ENCODE results near the gene OR8U1. TPM values are rescaled to one million over a fixed set of nuclear protein-coding genes. Genes with fewer than 3 reads are reported as not detected.

OR8U1 gene
- total and polyA plus RNA-seq, 2 of the 8 experiments (the other 6 are each of a cell fraction or from before 2014, with no cell fraction given) = not detected

DNA sequence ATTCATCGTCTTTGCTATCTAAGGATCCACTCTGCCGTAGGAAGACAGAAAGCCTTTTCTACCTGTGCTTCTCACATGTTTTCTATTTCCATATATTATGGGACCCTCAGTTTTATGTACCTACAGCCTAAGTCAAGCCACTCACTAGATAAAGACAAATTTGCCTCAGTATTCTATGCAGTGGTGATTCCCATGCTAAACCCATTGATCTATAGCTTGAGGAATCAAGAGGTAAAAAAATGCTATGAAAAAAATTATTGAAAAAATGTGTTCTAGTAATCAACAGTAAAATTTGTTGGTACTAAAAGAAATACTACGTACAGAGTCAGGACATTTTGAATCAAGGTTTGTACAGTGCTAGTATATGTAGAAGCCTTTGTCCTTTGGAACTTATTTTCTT is 19.0 kb downstream of the OR8U1 start (continued):
- TF ChIP-seq, protein P1, sequence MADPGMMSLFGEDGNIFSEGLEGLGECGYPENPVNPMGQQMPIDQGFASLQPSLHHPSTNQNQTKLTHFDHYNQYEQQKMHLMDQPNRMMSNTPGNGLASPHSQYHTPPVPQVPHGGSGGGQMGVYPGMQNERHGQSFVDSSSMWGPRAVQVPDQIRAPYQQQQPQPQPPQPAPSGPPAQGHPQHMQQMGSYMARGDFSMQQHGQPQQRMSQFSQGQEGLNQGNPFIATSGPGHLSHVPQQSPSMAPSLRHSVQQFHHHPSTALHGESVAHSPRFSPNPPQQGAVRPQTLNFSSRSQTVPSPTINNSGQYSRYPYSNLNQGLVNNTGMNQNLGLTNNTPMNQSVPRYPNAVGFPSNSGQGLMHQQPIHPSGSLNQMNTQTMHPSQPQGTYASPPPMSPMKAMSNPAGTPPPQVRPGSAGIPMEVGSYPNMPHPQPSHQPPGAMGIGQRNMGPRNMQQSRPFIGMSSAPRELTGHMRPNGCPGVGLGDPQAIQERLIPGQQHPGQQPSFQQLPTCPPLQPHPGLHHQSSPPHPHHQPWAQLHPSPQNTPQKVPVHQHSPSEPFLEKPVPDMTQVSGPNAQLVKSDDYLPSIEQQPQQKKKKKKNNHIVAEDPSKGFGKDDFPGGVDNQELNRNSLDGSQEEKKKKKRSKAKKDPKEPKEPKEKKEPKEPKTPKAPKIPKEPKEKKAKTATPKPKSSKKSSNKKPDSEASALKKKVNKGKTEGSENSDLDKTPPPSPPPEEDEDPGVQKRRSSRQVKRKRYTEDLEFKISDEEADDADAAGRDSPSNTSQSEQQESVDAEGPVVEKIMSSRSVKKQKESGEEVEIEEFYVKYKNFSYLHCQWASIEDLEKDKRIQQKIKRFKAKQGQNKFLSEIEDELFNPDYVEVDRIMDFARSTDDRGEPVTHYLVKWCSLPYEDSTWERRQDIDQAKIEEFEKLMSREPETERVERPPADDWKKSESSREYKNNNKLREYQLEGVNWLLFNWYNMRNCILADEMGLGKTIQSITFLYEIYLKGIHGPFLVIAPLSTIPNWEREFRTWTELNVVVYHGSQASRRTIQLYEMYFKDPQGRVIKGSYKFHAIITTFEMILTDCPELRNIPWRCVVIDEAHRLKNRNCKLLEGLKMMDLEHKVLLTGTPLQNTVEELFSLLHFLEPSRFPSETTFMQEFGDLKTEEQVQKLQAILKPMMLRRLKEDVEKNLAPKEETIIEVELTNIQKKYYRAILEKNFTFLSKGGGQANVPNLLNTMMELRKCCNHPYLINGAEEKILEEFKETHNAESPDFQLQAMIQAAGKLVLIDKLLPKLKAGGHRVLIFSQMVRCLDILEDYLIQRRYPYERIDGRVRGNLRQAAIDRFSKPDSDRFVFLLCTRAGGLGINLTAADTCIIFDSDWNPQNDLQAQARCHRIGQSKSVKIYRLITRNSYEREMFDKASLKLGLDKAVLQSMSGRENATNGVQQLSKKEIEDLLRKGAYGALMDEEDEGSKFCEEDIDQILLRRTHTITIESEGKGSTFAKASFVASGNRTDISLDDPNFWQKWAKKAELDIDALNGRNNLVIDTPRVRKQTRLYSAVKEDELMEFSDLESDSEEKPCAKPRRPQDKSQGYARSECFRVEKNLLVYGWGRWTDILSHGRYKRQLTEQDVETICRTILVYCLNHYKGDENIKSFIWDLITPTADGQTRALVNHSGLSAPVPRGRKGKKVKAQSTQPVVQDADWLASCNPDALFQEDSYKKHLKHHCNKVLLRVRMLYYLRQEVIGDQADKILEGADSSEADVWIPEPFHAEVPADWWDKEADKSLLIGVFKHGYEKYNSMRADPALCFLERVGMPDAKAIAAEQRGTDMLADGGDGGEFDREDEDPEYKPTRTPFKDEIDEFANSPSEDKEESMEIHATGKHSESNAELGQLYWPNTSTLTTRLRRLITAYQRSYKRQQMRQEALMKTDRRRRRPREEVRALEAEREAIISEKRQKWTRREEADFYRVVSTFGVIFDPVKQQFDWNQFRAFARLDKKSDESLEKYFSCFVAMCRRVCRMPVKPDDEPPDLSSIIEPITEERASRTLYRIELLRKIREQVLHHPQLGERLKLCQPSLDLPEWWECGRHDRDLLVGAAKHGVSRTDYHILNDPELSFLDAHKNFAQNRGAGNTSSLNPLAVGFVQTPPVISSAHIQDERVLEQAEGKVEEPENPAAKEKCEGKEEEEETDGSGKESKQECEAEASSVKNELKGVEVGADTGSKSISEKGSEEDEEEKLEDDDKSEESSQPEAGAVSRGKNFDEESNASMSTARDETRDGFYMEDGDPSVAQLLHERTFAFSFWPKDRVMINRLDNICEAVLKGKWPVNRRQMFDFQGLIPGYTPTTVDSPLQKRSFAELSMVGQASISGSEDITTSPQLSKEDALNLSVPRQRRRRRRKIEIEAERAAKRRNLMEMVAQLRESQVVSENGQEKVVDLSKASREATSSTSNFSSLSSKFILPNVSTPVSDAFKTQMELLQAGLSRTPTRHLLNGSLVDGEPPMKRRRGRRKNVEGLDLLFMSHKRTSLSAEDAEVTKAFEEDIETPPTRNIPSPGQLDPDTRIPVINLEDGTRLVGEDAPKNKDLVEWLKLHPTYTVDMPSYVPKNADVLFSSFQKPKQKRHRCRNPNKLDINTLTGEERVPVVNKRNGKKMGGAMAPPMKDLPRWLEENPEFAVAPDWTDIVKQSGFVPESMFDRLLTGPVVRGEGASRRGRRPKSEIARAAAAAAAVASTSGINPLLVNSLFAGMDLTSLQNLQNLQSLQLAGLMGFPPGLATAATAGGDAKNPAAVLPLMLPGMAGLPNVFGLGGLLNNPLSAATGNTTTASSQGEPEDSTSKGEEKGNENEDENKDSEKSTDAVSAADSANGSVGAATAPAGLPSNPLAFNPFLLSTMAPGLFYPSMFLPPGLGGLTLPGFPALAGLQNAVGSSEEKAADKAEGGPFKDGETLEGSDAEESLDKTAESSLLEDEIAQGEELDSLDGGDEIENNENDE (IDR thresholded peaks at IDR 0.05; ENCODE audit: insufficient replicate concordance, low read length) = no peak
- TF ChIP-seq TEAD4 (IDR thresholded peaks at IDR 0.05; ENCODE audit: low read depth, low read length) = no peak

Measured in H1 (cell line).